NCI-H446 treated with DMSO at 0.1 percent for 48 hours (cell line): ENCODE measurements around the gene VEGFB.
"Not testable (repeated sequence)": the region's sequence is repeated elsewhere in the genome, so short reads cannot be mapped to it uniquely, and the experiment has no call there.

Experiments used
- DNase-seq: peaks from one replicate; lab custom pipeline; 2025; lab: John Stamatoyannopoulos, UW

The VEGFB gene

DNA sequence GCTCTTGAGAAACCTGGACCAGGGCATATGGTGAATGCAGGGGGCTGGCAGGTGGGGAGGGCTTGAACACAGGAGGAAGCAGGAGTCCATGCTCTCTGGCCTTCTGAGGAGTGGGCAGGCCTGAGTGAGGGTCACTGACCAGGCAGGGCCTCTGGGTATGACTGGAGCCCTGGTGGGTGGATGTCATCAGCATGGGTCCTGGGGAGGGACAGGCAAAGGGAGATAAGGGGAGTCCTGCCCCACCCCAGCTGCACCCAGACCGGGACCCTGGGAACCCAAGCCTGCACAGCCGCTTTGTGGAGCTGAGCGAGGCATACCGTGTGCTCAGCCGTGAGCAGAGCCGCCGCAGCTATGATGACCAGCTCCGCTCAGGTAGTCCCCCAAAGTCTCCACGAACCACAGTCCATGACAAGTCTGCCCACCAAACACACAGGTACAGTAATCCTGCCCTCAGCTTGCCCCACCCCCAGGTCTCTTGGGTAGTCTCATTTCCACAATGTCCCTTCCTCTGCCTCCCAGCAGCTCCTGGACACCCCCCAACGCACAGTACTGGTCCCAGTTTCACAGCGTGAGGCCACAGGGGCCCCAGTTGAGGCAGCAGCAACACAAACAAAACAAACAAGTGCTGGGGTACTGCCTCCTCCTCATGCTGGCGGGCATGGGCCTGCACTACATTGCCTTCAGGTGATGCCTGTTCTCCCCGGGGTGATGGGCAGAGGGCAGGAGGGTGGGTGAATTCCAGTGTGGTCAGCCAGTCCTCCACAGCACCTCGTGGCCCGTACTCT is 2.0 kb upstream of the VEGFB start:
- DNase-seq, result no peak

DNA sequence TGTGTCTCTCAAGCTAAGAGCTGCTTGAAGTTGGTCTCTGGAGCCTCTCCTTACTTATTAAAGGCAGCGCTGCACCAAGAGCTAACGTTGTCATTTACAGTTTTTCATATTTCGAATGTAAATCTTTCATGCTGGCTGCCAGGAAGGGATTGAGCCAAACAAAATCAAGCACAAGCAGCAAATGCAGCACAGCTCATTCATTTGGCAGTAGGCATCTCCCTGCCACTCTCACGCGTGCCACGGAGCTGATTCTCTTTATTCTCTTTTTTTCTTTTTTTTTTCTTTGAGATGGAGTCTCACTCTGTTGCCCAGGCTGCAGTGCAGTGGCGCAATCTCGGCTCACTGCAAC is 1.4 kb upstream of the VEGFB start:
- no peak for DNase-seq

DNA sequence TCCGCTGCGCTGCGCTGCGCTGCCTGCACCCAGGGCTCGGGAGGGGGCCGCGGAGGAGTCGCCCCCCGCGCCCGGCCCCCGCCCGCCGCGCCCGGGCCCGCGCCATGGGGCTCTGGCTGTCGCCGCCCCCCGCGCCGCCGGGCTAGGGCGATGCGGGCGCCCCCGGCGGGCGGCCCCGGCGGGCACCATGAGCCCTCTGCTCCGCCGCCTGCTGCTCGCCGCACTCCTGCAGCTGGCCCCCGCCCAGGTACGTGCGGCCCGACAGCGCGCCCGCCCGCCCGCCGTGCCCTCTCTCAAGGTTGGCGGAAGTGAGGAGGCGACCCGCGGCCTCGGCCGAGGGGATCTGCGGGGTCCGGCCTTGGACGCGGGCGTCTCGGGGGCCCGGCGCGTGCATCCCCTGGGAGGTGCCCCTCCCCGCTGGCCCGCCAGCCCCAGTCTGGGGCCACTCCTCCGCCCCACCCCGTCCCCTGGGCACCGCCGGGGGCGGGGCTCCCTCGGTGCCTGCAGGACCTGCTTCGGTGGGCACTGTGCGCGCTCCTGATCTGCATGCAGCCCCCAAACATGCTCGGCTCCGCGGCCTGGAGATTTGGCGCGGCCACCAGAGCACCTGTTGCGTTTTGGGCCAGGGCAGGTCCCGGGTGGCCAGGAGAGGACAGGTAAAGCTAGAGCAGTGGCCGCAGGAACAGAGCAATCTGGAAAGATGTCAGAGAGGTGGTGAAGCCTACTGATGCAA is 429 bp downstream of the VEGFB start:
- DNase-seq, result no peak

DNA sequence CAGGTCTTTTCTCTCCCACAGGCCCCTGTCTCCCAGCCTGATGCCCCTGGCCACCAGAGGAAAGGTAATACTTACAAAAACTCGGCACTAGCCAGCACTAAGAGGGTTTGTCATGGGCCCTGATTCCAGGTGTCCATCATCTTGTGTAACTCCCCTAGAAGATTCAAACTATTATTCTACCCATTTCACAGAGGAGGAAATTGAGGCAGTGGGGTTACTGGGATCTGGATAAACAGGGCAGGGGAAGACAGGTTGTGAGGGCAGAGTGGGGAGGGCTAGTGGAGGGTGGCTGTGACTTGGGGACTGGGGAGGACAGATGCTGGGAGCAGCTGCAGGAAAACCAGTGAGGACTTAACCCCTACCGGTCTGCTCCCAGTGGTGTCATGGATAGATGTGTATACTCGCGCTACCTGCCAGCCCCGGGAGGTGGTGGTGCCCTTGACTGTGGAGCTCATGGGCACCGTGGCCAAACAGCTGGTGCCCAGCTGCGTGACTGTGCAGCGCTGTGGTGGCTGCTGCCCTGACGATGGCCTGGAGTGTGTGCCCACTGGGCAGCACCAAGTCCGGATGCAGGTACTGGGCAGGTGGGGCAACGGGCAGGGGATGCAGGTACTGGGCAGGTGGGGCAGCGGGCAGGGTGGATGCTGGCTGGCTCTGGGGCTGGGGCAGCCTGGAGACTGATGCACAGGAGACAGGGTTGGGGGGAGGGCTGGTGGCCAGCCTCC is 1.2 kb downstream of the VEGFB start:
- DNase-seq, result no peak

DNA sequence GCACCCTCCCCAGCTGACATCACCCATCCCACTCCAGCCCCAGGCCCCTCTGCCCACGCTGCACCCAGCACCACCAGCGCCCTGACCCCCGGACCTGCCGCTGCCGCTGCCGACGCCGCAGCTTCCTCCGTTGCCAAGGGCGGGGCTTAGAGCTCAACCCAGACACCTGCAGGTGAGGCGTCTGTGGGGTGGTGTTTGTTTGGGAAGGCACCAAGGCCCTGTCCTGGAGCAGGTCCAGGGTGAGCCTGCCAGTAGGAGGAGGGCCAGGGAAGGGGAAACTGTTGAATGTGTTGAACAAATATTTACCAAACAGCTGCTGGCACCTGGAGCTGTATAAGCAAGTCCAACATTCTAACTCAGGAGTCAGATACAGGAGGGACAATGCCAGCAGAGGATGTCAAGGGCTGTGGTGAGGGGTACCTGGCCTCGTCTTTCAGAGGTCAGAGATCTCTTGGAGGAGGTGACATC is 3.1 kb downstream of the VEGFB start:
- DNase-seq, result no peak

DNA sequence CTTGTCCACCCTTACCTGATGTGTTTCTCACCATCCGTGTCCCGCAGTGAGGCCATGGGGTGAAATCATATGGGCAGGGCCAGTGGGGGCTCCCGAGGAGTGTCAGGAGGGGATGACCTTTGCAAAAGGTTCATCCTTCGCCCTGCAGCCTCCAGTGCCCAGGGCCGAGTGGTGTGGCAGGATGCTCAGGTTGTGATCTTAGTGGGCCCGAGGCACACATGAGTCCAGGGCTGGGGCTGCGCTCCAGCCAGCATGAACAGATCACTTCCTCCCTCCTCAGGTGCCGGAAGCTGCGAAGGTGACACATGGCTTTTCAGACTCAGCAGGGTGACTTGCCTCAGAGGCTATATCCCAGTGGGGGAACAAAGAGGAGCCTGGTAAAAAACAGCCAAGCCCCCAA is 3.7 kb downstream of the VEGFB start:
- no peak for DNase-seq

DNA sequence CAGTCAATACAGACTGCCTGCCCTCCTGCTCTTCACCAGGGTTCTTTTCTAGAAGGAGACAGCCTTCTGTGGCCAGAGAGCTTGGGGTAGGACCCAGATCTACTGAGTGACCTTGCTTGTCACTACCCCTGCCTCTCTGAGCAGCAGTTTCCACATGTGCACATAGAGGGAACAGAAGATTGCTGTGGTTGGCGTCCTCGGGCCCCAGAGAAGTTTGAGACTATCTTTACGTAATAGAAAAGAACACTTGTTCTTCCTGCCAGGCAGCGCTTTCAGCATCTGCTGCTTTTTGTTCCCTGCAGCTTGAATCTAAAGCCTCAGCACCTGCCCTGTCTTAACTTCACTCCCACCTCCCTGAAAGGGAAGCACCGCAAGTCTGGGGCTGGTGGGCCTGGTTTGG is 4.6 kb downstream of the VEGFB start:
- DNase-seq, result no peak

DNA sequence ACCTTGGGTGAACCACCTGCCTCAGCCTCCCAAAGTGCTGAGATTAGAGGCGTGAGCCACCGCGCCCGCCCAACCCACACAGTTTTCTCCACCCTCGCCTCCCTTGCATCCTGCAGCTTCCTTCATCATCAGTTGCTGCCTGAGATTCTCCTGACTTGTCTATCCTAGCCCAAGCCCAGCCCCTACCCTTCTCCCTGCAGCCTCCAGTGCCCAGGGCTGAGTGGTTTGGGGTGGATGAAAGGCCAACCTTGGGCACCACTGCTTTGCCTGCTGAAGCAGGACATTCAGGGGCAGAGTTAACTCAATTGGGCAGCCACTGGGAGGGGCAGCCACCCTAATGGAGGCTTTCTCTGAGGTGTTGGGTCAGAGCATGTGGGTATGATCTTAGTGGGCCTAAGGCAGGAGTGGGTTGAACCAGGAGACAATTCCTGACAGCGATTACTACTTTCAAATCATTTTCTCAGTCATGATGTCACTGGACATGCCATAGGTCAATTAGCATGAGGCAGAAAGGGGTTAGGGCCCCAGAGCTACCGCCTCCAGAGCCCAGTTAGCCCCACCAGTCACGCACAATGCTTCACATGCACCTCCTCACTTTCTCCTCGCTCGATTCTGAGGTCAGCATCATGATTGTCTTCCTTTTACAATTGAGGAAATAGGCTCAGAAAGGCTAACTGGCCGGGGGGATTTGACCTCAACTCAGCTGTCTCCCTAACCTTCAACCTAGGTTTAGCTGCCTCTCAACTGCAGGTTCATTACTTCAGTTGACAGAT is 5.5 kb downstream of the VEGFB start:
- no peak for DNase-seq

DNA sequence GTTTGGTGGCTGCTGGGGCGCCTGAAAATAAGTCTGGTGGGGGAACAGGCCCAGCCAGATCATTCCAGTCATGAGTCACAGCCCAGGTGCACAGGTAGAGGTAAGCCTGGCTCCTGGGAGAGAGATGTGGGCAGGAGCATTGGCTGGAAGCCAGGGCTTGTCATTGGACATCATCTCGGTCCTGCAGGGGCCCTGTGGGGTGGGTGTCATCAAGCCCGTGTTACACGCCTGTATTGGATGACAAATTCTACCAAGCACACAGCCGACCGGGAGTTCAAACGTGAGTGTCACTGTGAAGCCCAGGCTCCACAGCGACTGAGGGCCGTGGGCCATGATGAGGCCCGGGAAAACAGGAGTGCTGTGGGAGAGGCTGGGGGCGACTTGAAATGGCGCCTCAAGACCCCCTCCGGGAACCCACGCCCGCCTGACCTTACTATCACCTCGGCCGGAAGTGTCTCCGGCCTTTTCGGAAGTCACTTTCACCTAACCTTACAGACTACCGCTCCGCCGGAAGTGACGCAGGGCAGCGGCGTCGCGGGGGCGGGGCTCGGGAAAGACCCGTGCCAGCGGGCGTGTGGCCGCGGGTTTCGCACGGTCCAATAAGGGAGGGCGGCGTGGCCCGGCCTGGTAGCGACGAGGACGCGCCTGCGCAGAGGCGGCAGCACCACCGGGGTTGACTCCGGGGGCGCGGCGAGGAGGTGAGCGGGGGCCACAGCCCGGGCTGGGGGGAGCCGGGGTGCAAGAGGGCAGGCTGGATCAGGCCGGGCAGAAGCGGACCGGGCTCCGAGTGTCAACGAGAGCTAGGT is 6.3 kb downstream of the VEGFB start, which contains the start of gene FKBP2:
TSS of gene FKBP2 (plus strand) at position 661 of the 806 bp plus-strand sequence. CDS start 1,293 bp downstream, outside the sequence.
- peak; percentile 94 for DNase-seq

DNA sequence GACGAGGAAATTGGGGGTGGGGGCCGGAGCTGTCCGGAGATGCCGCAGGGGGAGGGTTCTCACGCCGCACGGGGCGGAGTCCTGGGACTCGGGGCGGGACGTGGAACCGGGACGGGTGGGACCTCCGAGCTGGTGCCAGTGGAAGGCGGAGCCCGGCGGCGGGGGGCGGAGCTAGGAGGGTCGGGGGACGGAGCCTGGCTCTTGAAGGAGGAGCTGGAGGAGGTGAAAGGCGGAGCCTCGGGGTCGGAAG is 6.8 kb downstream of the VEGFB start:
- peak; percentile 97 for DNase-seq

DNA sequence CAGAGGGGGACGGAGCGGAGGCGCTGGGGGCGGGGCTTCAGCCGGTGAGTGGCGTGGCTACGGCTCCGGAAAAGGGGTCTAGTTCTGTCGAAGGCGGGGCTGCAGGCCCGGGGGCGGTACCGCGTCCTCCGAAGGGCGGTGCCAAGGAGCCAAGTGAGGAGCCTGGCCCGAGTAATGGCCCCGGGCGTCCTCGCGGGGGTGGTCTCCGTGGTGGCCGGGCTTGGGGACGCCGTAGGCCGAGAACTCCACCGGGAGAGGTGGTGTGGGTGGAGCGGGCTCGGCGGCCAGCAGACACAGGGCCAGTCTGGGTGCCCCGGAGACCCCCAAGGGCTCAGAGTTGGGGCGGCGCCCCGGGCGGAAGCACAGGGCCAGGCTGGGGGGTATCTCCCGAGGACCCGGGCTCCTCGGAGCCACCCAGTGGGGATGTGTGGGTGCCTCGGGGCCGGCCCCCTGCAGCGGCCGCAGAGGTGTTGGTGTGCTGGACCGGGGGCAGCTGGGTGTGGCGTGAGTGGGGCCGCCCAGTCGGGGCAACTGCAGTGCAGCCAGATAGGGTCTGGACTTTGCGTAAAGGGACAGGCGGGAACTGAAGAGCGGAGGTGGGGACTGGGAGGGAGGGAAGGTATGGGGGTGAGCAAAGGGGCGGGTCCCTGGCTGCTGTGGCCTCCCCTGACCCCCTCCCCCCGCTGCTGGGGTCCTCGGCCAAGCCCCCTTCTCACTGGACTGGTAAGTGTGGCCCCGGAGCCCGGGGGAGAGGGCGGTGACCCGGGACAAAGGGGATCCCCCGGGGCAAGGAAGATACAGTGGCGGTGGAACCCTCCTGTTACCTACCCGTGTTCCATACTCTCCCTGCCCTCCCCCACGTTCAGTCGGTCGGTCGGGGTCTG is 7.3 kb downstream of the VEGFB start:
- no peak for DNase-seq

DNA sequence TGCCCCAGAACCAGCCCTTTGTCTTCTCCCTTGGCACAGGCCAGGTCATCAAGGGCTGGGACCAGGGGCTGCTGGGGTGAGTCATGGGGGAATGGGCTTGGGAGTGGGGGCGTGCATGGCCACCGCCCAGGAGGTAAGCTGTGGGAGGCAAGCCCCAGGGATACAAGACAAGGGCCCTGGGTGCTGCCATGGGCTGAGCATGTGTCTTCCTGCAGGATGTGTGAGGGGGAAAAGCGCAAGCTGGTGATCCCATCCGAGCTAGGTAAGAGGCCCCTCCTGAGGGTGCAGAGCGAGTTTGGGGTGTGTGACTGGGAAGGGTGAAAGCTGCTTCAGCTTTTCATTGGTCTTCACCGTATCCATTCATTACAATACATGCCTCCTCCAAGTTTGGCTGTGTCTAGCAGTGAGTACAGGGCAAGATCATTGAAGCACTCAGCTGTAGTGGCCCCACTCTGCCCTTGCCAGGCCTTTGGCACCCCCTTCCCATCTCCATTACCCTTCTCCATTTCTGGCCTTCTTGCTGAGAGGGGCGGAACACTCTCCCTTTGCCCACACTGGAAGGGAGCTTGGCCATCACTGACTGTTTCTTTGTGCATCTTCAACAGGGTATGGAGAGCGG is 9.0 kb downstream of the VEGFB start:
- no peak for DNase-seq

DNA sequence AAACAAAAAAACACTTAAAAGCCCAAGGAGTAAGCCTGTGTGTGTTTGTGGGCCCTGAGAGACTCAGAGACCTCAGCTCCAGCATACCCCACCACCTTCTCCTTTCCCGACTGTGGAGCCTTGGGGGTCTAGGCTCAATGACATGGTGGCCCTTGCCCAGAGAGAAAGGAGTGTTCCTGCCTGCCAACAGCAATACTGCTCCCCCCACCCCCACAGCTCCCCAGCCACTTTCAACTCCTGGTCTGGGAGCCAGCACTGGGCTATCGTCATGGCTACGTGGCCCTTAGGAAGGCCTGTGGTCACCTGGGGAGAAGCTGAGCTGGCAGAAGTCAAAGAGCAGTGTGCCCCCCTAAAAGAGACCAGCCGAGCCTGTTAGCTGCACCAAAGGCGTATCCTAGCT is 9.7 kb downstream of the VEGFB start:
- DNase-seq, result no peak

DNA sequence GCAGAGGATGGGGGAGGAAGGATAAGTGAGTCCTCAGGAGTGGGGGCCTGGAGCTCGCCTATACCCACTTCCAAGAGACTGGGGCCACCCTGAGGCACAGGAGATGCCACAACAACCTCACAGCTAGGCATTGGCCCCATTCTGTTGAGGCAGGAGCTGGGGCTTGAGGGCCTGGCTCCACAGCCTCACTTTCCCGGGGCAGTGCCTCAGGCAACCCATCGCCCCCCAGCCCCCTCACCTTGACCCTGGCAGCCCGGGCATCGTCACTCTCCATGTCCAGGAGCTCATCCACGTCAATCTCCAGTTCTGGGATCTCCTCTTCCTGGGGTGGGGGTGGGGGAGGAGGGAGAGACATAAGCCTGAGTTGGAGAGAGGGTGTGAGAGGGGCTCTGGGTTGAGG is 10.6 kb downstream of the VEGFB start:
- no peak for DNase-seq

DNA sequence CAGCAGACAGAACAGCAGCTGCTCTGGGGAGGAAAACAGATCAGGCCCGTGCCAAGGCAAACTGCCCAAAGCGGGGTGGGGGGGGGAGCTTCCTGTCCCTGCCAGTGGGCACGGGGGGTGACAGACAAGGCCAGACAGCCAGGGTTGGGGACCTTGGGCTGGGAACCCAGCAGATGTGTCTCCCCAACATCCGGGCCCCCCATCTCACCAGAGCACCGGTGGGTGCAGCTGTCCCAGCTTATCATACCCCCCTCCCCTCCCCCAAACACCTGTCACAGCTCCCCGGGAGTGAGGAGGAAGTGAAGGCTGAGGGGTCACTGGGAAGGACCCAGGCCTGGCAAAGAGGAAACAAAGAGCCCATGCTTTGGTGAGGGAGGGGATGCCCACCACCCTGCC is 11.0 kb downstream of the VEGFB start:
- no peak for DNase-seq

DNA sequence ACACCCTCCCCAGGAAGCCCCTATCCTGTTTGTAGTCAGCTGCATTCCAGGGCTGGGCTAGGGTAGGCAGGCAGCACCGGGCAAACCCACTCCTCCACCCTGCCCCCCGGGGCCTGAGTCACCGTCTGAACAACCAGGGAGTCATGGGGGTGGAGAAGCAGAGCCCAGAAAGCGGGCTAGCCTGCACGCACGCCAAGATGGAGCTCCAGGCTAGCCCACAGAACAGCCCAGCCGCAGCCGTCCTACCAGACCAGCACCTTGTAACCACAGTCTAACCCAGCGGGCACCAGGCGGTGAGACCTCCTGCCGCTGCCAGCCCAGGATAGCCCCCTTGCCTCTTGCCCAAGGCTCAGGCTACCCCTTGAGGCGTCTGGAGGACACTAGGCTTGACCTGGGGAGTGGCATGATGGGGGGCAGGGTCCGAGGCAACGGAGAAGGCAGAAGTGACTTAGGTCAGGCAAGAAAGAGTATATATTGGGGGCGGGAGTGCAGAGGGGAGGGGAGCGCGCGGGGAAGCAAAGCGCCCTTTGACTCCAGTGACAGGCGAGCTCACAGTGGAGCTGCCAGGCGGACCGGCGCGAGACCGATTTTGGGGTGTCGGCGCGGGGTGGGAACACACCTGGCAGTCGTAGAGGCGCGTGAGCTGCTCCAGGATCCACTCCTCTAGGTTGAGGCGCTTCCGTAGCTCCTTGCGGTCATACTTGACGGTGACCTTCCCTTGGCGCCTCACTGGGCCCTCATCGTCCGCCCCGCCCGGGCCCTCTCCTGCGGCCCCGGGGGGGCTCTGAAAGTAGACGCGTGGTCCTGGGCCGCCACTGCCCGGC is 11.6 kb downstream of the VEGFB start:
- DNase-seq, result peak; percentile 18

DNA sequence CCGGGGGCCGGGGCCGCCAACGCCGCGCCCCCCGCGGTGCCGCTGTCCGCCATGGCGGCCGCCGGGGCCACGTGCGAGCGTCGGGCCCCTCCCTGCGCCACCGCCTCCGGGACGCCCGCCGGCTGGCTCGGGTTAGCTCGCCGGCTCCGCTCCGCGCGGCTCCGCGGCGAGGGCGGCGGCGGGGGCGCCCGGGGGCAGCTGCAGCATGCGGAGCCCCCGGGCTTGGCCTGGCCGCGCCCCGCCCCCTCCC is 12.2 kb downstream of the VEGFB start:
- not testable (repeated sequence) for DNase-seq

DNA sequence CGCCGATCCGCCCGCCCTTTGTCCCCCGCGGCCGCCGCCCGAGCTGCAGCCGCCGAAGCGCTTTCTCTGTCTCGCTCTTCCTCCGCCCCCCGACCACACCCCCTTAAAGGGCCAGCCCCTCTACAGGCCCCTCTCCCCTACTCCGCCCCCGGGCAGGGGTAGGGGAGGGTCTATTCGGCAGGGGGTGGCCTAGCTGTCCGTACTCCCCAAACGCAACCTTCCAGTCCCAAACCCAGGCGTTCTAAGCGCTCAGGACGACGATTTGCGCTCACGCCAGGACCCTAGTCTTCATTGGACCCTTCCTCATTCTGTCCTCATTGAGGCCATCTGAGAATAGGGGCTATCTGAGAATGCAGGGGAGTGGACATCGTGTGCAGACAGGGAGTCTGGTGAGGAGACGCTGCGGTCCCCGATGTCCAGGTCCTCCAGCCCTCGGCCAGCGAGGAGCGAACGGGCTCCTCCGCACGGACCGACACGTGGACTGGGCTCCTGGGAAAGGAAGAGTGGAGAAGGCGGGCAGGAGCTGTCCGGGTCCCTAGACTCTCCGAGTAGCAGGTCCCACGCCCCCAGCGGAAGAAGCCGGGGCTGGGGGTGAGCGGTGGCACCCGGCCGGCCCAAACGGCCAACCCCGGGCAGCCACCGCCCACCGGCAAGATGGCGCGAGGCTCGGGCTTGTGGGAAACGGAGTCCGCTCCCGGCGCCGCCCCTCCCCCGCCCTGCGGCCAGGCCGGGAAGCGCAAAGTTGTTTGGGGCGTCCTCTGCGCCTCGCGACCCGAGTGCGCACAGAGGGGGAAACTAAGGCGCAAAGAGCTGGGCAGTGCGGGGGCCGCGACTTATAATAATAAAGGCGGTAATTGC is 12.7 kb downstream of the VEGFB start, which contains the start of gene PPP1R14B:
TSS of gene PPP1R14B (minus strand) at position 73 of the 858 bp plus-strand sequence. CDS start 270 bp downstream, outside the sequence.
- peak; percentile 75 for DNase-seq
